HL-60/S4 treated with phorbol 12-myristate 13-acetate at 8.2 ng/mL for 4 days and 3 days (cell line): ENCODE measurements around the gene DHFR2.
"Not testable (repeated sequence)": the region's sequence is repeated elsewhere in the genome, so short reads cannot be mapped to it uniquely, and the experiment has no call there.

Experiments
- in situ Hi-C: fragments of 300-500 bp; cut with MboI; formaldehyde crosslinking; loops from 2 replicates; pipeline ENCODE4 v1.15.0; 2022; ENCODE audit warnings: low sequenced_read_pairs

DHFR2 gene

GRCh38 chr3:94065819-94066480 is 3.2 kb upstream of the DHFR2 start:
- in situ Hi-C loops = no loop called here

- in situ Hi-C loops = no loop called here
These were observed 2.4 kb upstream of the DHFR2 start for GRCh38 chr3:94065122-94065521.

GRCh38 chr3:94064243-94064860 is 1.6 kb upstream of the DHFR2 start:
- in situ Hi-C loops = no loop called here

- in situ Hi-C loops = no loop called here
These were observed 892 bp upstream of the DHFR2 start for GRCh38 chr3:94063496-94064119.

GRCh38 chr3:94061297-94061696 is 1.4 kb downstream of the DHFR2 start:
- in situ Hi-C loops = no loop called here

GRCh38 chr3:94050546-94050945 is 12.2 kb downstream of the DHFR2 start:
- in situ Hi-C loops = no loop called here

- in situ Hi-C loops = no loop called here
These were observed 13.4 kb downstream of the DHFR2 start for GRCh38 chr3:94049267-94049666.

- in situ Hi-C loops = no loop called here
These were observed 16.2 kb downstream of the DHFR2 start for GRCh38 chr3:94046533-94046932.

- in situ Hi-C loops = not testable (repeated sequence)
These were observed 18.4 kb downstream of the DHFR2 start for GRCh38 chr3:94044100-94044936.

- in situ Hi-C loops = no loop called here
These were observed 19.4 kb downstream of the DHFR2 start for GRCh38 chr3:94043285-94043684.

- in situ Hi-C loops = no loop called here
These were observed 25.7 kb downstream of the DHFR2 start for GRCh38 chr3:94036909-94037507.

GRCh38 chr3:94028093-94028837 is 34.5 kb downstream of the DHFR2 start, which contains the start of gene STX19:
Gene STX19 (minus strand): TSS chr3:94028597. CDS start chr3:94015269, 13,328 bp downstream.
- in situ Hi-C loops = no loop called here

- in situ Hi-C loops = no loop called here
These were observed 36.1 kb downstream of the DHFR2 start for GRCh38 chr3:94026623-94027022.

- in situ Hi-C loops = no loop called here
These were observed 38.3 kb downstream of the DHFR2 start for GRCh38 chr3:94024385-94024784.

GRCh38 chr3:94020293-94020692 is 42.4 kb downstream of the DHFR2 start:
- in situ Hi-C loops = no loop called here

- in situ Hi-C loops = no loop called here
These were observed 43.1 kb downstream of the DHFR2 start for GRCh38 chr3:94019659-94020058.

- in situ Hi-C loops = no loop called here
These were observed 47.7 kb downstream of the DHFR2 start for GRCh38 chr3:94015025-94015424.

- in situ Hi-C loops = no loop called here
These were observed 50.5 kb downstream of the DHFR2 start for GRCh38 chr3:94012185-94012584.

GRCh38 chr3:94011233-94011711 is 51.4 kb downstream of the DHFR2 start:
- in situ Hi-C loops = no loop called here

- in situ Hi-C loops = no loop called here
These were observed 53.1 kb downstream of the DHFR2 start for GRCh38 chr3:94009608-94010007.
